ENCODE data around the gene MACROD1.

Gene MACROD1

DNA sequence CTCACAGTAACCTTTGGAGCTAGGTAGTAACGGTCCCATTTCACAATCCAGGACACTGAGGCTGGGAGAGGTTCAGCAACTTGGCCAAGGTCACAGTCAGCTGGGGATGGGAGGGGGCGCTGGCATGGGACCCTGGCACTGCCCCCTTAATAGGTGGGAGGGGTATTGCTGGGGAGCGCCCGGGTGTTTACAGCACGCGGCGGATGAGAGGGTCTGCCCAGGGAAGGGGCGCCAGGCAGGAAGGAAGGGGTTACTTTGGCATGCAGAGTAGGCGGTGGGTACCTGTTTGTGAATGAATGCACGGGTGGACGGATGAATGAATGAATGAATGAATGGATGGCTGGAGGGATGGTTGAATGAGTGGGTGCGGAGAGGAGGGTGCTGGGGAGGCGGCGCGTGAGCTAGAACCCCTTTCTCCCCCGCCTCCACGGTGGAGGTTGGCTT is 130.8 kb downstream of the MACROD1 start:
- no peak for DNase-seq (ENCODE audit: low read depth)

DNA sequence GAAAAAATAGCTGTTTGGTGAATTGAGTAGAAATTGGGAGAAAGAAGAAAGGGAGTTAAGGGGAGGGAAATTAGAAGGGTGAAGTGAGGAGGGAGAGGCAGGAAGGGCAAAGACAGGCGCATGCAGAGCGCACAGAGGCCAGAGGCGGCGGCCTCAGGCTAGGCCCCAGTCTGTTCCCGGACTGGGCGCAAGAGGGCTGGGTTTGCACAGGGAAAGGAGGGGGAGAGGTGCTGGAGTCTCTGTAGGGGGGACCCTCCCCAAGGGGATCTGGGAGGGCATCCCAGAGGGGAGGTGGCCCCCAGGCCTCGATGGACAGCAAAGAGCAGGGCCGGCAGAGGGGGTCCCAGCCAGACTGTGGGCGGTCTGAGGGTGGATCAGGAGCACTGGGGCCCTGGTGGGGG is 131.5 kb downstream of the MACROD1 start:
- no peak for DNase-seq (ENCODE audit: low read depth)

DNA sequence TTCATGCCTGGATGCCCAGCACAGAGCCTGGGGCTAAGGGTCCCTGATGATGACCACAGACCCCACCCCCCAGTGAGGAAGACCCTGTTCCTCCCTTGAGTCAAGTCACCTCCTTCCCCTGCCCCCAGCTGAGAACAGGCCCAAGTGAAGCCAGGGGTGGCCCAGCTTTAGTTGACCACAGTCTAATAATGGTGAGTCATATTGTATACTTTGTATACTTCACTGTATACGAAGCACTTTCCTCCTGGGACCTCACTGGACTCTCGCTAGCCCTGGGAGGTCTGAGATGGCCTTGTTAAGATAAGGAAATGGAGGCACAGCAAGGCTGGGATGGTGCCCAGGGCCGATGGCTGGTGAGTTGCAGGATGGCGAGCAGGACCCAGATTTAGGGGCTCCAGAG is 133.9 kb downstream of the MACROD1 start:
- no peak for DNase-seq (ENCODE audit: low read depth)

DNA sequence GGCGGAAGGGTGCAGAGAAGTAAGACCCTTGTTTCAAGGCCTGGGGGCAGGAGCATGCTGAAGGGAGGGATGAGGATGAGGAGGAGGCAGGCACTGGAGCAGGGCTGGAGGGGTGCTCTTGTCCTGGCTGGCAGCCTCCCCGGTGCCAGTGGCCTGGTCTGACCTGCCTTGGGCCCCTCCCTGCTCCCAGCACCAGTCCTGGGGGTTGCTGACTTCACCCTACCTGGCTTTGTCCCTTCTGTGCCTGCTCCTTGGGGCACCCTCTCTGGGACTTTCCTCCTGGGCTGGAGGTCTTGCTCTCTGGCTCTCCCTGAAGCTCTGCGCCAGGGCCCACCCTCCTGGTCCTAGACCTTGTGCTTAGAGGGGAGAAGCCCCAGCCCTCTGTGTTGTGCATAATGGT is 134.9 kb downstream of the MACROD1 start:
- no peak for DNase-seq (ENCODE audit: low read depth)

DNA sequence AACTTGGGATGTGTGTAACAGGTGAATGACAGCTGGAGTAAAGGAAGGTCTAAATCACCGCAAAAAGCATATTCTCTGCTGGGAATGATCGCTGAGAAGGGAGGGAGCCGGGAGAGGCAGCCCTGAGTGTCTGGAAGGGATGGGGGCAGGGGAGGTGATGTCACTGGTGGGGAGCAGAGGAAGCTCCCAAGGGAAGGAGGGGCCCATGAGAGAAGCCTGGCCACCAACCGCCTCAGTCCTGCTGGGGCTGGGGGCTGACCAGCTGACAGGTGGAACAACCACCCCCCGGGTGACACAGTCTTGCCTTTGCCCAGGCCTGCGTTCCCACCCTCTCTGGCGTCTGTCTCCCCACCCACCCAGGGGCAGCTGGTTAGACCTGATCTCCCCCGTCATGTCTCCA is 136.1 kb downstream of the MACROD1 start:
- DNase-seq (ENCODE audit: low read depth): no peak

DNA sequence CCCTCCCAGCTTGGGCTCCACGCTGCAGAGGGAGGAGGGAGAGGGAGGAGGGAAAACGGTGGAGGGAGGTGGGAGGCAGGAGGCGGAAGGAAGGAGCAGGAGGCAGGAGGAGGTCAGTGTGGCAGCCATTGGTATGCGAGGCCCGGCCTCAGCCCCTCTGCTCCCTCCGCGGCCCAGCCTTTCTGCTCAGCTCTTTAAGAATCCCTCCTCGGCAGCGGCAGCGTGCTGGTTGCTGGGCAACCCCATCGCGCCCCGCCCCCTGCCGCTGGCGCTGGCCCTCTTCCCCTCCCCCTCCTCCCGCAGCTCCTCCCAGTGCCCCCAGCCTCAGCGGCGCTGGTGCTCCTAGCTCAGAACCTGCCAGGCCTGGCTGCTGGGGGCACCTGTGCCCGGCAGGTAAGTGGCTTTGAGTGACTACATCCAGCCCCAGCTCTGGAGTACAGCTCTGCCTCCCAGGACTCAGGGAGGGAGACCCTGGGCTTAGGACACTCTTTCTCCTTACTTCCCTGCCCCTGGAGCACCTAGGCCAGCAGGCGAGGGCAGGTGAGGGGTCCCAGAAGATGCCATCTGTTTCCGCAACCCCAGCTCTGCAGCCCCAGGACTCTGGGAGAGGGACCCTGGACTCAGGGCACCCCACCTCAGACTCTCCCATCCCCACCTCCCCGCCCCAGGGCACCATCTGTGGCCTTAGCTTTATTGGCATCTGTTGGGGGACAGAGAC is 137.4 kb downstream of the MACROD1 start:
- no peak for DNase-seq (ENCODE audit: low read depth)

DNA sequence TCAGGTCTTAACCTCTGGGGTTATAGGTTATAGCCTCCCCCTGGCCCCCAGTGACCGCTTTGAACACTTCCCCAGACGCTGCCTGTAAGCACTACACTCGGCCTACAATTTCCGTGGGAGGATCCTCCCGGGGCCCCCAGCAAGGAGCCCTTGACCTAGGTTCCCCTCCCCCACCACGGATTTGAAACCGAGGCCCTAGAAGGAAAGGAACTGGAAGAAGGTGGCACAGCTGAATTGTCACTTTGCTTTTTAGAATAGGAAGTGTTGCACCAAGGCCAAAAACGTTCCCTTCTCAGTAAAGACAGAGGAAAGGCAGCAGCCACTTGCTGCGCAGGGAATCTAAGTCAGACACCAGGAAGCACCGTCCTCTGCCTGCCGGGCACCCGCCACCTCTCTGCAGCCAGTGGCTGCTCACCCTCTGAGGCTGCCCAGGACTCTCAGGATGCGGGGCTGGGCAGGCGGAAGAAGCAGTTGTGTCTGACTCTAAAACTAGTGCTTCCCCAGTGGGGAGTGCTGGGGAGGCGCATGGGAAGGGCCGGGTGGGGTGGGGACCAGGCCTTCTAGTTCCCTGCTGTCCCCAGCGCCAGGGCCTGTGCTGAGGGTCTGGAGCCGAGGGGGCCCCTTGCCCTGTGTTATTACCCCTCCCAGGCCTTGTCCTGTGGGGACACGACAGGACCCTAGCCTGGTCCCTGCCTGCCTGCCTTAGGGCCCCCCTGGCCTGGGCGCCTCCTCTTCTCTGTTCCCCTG is 138.1 kb downstream of the MACROD1 start:
- DNase-seq (ENCODE audit: low read depth): no peak

DNA sequence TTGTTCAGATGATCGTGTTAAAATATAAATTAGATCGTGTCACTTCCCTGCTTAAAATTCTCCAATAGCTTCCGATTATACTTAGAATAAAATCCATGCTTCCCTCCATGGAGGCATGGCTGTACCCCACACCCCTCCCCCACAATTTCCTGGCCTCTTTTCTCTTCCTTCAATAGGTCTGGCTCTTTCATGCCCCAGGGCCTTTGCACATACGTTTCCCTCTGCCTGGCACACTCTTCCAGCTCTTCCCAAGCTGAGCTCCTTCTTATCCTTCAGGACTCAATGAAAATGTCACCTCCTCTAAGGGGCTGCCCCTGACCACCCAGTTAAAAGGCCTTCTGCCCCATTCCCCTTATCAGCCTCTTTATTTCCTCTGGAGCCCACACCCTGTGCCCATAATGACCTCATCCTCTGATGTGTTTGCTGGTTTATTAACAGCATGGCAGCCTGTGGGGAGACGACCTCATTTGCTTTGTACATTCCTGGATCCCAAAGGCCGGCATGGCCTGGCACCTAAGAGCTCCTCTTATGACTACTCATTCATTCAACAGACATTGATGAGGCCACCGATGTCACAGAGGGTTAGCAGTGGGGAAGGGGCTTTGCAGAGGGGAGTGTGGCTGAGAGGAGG is 139.2 kb downstream of the MACROD1 start:
- no peak for DNase-seq (ENCODE audit: low read depth)

DNA sequence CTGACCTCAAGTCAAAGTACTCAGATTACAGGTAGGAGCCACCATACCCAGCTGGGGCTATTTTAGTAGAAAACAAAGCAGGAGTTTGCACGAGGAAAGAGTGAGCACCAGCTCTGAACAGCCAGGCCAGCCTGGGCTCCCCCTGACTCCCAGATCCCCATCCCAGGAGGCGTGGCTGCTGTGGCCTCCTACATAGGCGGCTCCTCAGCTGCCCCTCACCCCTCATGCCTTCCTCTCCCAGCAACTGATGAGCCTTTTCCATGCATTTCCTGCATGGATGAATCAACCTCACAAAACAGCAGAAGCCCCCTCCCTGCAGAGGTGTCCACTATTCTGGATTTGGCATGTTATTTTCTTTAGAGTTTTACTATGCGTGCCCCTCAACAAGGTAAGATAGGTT is 140.7 kb downstream of the MACROD1 start:
- no peak for DNase-seq (ENCODE audit: low read depth)

DNA sequence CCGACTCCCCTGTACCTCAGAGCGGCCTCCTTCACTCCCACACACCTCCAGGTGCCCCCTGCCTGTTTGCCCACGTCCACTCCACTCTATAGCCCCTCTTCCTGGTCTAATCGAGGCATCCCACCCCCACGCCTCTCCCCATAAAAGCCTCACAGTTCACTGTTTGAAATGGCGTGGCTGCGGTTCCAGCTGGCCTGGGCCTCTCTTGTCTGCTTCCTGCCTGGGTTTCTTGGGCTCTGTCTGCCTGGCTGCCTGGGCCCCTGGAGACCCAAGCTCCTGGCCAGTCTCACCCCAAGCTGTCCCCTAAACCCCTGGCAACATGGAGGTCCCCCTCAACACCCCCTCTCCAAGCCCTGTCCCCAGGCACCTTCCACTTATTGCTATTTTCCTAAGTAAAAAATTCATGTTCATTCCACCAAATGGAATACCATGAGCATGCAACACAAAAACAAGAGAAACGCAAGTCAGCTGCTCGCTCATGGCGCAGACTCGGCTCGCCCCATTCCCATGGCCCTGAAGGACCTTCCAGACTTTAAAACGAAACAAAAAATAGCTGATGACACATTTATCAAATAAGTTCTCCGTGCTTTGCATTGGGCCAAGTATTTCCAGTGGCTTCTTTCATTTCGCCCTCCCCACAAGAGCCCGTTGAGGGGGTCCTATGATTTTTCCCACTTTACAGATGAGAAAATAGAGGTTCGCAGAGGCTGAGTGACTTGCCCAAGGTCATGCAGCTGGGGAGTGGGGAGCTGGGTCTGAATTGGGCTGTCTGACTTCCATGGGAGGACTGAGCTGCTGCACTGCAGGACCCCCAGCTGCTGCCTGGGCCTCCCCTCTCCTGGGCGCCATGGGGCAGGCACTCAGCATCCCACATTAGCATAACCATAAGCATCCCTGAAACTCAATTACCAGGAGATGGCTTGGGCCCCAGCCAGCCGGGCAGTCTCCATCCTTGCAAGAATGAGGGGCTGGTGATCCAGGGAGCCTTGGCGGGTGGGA is 141.9 kb downstream of the MACROD1 start:
- no peak for DNase-seq (ENCODE audit: low read depth)

DNA sequence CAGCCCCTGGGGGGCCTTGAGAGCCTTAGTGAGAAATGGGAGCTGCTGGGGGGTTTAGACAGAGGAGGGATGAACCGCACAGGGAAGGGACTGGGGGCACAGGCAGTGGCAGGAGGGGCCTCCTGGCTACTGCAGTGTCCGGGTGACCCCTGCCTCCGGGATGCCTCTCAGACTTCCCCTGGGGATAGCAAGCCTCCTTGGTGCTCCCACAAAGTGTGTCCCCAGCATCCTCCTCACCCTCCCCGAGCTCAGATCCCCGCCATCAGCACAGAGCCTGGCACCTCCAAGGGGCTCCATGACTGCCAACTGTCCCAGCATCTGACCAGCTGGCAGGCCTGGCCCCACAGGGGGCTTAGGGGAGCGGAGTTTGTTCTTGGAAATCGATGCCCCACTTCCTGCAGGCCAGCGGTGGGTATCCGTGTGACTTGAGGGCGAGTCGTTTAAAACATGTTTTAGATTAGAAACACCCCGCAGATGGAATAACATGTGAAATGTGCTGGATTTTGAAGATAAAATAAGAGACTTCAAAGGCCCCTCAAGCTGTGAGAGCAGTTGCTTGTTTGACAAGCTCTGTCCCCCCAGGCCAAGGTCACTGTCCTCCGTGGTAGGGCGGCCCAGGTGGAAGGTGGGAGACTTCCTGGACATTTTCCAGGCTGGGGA is 143.7 kb downstream of the MACROD1 start:
- DNase-seq (ENCODE audit: low read depth): no peak

DNA sequence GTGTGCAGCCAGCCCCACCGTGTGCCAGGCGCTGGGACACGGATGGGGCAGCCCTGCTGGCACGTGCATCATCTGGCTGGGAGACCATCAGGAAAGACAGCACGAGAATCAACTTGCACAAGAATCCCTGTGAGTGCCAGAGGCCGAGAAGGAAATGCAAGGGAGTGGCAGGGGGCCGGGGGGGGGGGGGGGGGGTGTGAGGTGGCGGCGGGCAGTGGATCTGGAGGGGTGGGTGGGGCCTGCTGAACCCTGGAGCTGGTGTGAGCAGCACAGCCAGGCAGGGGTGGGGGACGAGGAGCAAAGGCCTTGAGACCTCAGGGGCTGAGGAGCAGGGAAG is 144.2 kb downstream of the MACROD1 start:
- no peak for DNase-seq (ENCODE audit: low read depth)

DNA sequence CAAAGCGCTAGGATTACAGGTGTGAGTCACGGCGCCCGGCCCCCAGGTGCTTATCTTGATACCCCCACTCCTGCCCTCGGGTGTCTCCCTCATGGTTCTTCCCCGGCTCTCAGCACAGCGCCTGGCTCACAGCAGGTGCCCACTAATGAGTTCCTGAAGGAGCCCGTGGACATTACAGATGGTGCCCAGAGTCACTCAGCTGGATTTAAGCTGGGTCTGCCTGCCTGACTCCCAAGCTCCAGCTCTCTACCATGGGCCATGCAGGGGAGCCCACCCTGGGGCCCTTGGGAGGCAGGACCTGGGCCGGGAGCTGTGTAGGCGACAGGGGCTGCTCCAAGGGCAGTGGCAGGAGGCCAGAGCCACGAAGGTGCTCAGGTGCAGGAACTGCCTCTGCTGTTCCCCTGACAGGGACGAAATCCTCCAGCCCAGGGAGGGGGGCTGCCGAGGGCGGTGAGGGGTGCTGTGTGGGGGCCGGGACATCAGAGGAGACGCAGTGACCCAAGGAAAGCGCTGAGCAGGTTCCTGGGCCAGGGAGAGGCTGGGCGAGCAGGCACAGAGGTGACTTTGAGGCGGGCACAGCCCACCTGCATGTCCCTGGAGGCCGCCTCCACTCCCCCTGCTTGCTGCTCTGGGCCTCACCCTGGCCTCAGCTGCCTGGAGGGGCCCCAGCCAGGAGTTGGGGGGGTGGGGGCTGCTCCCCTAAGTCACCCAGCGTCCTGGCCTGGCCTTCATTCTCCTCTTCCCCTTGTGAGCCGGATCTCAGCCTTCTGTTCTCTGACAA is 144.7 kb downstream of the MACROD1 start:
- DNase-seq (ENCODE audit: low read depth): no peak

DNA sequence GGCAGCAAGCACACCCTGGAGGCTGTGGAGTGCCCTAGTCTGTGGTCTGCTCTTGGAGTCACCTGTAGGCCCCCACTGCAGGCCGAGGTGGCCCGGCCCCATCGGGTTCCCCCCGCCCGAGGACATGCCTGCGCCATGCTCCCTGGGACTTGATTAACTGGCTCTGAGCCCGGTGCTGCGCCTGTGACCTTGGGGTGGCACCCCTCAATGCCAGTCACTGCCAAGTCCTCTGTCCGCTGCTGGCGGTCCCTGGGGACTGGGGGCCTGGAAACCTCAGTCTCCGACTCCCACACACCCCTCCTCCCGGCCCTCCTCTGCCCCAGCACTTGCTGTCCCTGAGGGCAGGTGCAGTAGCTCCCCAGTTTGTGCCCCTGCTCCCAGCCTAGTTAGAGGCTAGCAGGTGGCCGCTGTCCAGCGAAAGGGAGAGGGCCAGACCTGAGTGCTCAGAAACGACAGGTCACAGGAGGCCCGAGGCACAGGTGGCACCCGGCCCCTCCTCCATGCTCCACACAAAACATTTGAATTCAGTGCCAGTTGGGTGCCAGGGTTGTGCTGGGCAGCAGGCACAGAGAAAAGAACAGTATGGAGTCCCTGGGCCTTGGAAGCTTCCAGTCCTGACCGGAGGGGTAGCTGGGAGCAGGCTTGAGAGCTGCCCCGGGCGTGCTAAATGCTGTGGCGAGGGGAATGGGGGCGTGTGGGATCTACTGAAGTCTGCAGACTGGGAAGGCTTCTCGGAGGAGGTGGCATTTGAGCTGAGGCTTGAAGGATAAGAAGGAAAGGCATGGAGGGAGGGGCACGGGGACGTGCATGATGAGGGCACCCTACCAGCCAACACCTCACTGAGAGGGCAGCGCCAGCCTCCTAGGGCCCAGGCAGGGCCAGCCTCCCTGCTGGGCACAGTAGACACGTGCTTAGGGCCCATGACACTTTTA is 146.5 kb downstream of the MACROD1 start:
- no peak for DNase-seq (ENCODE audit: low read depth)

DNA sequence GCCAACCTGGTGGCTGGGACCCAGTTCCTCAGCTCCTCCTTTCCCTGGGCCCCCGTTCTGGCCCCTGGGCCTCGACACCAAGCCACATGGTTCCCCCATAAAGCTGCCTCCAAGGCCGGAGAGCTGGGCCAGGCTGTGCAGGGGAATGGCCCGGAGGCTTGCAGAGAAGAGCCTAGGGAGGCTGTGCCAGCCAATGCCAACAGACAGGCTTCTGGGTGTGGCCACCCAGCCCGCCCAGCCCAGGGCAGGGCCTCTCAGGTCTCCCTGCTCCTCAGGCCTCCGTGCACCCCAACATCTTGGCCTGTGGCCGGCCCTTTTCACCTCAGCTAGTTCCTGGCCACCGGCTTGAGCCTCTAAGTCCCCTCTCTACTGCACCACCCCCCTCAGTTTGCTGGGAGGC is 147.6 kb downstream of the MACROD1 start:
- no peak for DNase-seq (ENCODE audit: low read depth)

DNA sequence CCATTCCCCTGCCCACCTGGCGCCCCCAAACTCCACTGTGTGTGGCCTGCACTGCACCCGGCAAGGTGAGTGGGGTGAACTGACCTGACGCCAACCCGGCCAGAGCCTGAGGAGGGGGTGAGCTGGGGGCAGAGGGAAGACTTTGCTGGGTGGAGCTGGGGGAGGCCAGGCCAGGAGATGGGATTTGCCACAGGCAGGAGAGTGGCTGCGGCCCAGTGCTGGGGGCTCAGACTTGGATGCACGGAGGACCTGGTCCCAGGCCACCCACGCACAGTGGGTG is 148.0 kb downstream of the MACROD1 start:
- no peak for DNase-seq (ENCODE audit: low read depth)

DNA sequence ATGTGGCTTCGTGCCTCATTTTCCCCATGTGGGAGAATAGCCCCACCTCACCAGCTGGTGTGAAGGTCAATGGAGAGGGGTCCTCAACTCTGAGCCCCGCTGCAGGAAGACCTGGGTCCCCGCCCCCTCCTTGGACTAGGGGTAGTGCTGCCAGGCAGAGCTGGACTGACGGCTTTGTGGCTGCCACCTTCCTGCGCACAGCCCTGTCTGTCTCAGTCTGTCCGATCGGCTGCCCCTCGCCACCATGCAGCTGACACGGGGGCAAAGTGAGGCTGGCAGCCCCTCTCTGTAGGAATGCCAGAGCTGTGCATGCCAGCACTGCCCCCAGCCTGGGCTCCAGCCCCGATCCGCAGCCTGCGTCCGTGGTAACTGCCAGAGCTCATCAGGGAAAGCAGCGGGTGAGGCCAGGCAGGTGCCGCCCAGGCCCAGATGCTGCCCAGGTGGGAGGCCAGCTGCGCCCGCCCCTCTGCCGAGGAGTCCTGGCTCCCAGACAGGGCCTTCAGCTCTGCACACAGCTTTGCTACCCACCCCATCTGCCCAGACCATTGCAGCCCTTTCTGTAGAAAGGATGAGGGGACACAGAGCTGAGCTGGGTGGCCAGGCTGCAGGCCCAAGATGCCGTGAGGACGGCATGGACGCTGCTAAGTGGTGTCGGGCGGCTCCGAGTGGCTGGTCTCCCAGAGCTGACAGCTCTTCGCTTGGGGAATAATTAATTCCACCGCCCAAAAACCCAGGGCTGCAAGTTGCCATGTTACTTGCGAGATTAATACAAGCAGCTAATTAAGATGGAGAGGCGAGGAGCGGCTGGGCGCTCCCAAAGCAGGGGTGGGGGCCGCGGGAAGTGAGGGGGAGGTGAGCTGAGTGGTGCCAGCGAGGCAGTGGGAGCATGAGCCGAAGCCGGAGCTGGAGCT is 149.7 kb downstream of the MACROD1 start:
- DNase-seq (ENCODE audit: low read depth): no peak

DNA sequence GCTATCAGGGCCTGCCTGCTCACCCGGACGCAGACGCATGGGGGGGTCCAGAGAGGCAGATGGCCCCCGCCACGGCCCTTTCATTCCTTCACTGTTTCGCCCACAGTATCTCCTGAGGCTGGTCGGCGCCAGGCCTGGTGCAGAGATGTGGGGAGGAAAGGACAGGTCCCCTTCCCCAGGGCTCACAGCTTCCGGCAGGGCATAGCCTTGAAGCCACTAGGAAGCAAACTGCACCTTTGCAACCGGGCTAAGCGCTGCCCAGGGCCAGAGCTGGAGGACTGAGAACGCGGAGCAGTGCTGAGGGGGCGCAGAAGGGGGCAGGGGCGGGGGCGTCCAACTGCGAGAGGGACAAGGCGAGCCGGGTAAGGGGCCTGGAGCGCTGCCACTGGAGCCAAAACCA is 150.4 kb downstream of the MACROD1 start:
- no peak for DNase-seq (ENCODE audit: low read depth)

DNA sequence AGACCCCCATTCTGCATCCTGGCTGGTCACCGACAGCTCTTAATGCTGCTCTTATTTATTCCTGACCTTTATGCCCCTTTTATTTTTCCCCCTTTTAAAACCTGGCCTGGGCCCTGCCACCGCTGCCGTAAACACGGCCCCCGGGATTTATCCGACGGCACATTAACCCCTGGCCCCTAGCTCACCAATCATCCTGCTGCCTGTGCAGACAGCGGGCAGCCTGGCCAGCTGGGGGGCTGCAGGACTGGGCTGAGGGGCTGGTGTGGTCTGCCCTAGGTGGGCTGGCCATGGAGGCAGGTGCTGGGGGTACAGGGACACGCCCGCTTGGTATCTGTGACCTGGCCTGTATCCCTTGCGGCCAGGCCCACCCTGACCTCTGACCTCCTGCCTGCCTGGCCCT is 151.6 kb downstream of the MACROD1 start:
- DNase-seq (ENCODE audit: low read depth): no peak

All from activated T-cell treated with anti-CD3 and anti-CD28 coated beads for 1 hour (primary cell).